CD14-positive monocyte (primary cell): ENCODE data around the gene DDX6. TPM values are rescaled to one million over a fixed set of nuclear protein-coding genes. Genes with fewer than 3 reads are reported as not detected.

ENCODE experiments used
- DNase-seq, 3 donors: peaks; one replicate each; pipeline ENCODE4 v3.0.0-alpha.2; 2011 to 2022
- H2AFZ ChIP-seq: 2 replicates; pipeline ENCODE4 v1.6.0; 2012; ENCODE audit warnings: mild to moderate bottlenecking, low read depth, low read length, inconsistent platforms; ENCODE audit not compliant: insufficient read depth, poor library complexity, severe bottlenecking
- H3K27ac ChIP-seq, 2 donors: 1 replicate in 1 of 2; 2 replicates in 1 of 2; pipeline ENCODE4 v1.5.1; 2012 to 2013; ENCODE audit warnings: low read length in 2 of 2, control low read depth in 1 of 2, inconsistent platforms in 1 of 2, low read depth in 1 of 2, mild to moderate bottlenecking in 1 of 2
- H3K27me3 ChIP-seq, 2 donors: one replicate each; pipeline versions ENCODE4 v1.6.0 to v1.6.1; 2011 to 2013; ENCODE audit warnings: low read length in 2 of 2; ENCODE audit not compliant: control insufficient read depth in 2 of 2, insufficient read depth in 2 of 2
- H3K36me3 ChIP-seq, 2 donors: replicated peaks in 1 of 2; 1 replicate in 1 of 2; 2 replicates in 1 of 2; pipeline versions ENCODE4 v1.5.1 to v1.6.1; 2012 to 2013; ENCODE audit warnings: low read length in 2 of 2, control low read depth in 1 of 2, inconsistent platforms in 1 of 2, mild to moderate bottlenecking in 1 of 2; ENCODE audit not compliant: insufficient read depth in 2 of 2, control insufficient read depth in 1 of 2
- H3K4me1 ChIP-seq, 2 donors: 1 replicate in 1 of 2; 2 replicates in 1 of 2; pipeline versions ENCODE4 v1.5.1 to v1.6.1; 2012 to 2013; ENCODE audit warnings: low read length in 2 of 2, control low read depth in 1 of 2, inconsistent platforms in 1 of 2, mild to moderate bottlenecking in 1 of 2, moderate library complexity in 1 of 2; ENCODE audit not compliant: insufficient read depth in 2 of 2, control insufficient read depth in 1 of 2
- H3K4me2 ChIP-seq: replicated peaks from 2 replicates; pipeline ENCODE3; 2012; ENCODE audit warnings: low read length, moderate library complexity, mild to moderate bottlenecking; ENCODE audit not compliant: poor library complexity, severe bottlenecking; ENCODE audit errors: extremely low read depth
- H3K4me3 ChIP-seq, 3 experiments: fragments of 200-600 bp in 1 of 3; sonication (generic) in 1 of 3; replicated peaks in 1 of 3; 1 replicate in 2 of 3; 2 replicates in 1 of 3; pipeline ENCODE4 v1.5.1; 2011 to 2013; ENCODE audit warnings: low read length in 3 of 3, mild to moderate bottlenecking in 3 of 3, control low read depth in 2 of 3, low read depth in 2 of 3, inconsistent platforms in 1 of 3, moderate library complexity in 1 of 3
- H3K79me2 ChIP-seq: 2 replicates; pipeline ENCODE4 v1.6.0; 2012; ENCODE audit warnings: mild to moderate bottlenecking, control low read depth, inconsistent platforms, low read length, moderate library complexity; ENCODE audit not compliant: insufficient read depth
- H3K9ac ChIP-seq: 2 replicates; pipeline ENCODE4 v1.6.0; 2017; ENCODE audit warnings: low read length, mild to moderate bottlenecking; ENCODE audit not compliant: insufficient read depth, poor library complexity, severe bottlenecking
- H3K9me3 ChIP-seq, 2 donors: replicated peaks in 1 of 2; 1 replicate in 1 of 2; 2 replicates in 1 of 2; pipeline versions ENCODE4 v1.5.1 to v1.6.1; 2012 to 2013; ENCODE audit warnings: low read length in 2 of 2, control low read depth in 1 of 2; ENCODE audit not compliant: control insufficient read depth in 1 of 2, insufficient read depth in 1 of 2
- H4K20me1 ChIP-seq: 2 replicates; pipeline ENCODE4 v1.6.0; 2012; ENCODE audit warnings: mild to moderate bottlenecking, low read length, control low read depth, moderate library complexity; ENCODE audit not compliant: insufficient read depth
- H3K27ac Mint-ChIP-seq, 7 donors: one replicate each; pipeline ENCODE4 v1.8.0; 2020; ENCODE audit warnings: mild to moderate bottlenecking in 7 of 7, mixed read lengths in 7 of 7, moderate library complexity in 6 of 7, inconsistent platforms in 2 of 7
- H3K27me3 Mint-ChIP-seq, 3 donors: one replicate each; pipeline ENCODE4 v1.8.0; 2021 to 2022; ENCODE audit warnings: low read depth in 3 of 3, mild to moderate bottlenecking in 3 of 3, mixed read lengths in 3 of 3, moderate library complexity in 3 of 3, inconsistent platforms in 1 of 3
- H3K36me3 Mint-ChIP-seq, 2 donors: one replicate each; pipeline ENCODE4 v1.8.0; 2020; ENCODE audit warnings: mixed read lengths in 2 of 2, inconsistent platforms in 1 of 2, mild to moderate bottlenecking in 1 of 2
- H3K4me1 Mint-ChIP-seq: one replicate; pipeline ENCODE4 v1.8.0; 2020; ENCODE audit warnings: mild to moderate bottlenecking, mixed read lengths
- H3K4me3 Mint-ChIP-seq, 2 donors: one replicate each; pipeline ENCODE4 v1.8.0; 2020; ENCODE audit warnings: mild to moderate bottlenecking in 2 of 2, mixed read lengths in 2 of 2, moderate library complexity in 1 of 2
- H3K9me3 Mint-ChIP-seq, 7 donors: one replicate each; pipeline ENCODE4 v1.8.0; 2020 to 2022; ENCODE audit warnings: mixed read lengths in 7 of 7, mild to moderate bottlenecking in 6 of 7, moderate library complexity in 6 of 7, inconsistent platforms in 2 of 7
- CTCF ChIP-seq: fragments of 200-600 bp; IDR thresholded peaks from one replicate; pipeline ENCODE4 v1.8.0; 2022; ENCODE audit warnings: antibody characterized with exemption, mild to moderate bottlenecking
- WGBS: methylation state at CpG from one replicate; pipeline ENCODE4 v1.1.5; 2013; ENCODE audit warnings: missing lambda C conversion rate; ENCODE audit not compliant: insufficient coverage; 5-methylcytosine and 5-hydroxymethylcytosine counted together
- intact Hi-C, 2 donors: fragments of 100-400 bp; cut with micrococcal nuclease; formaldehyde crosslinking; loops; one replicate each; pipeline versions ENCODE4 v1.15.0 to v1.15.1; 2023
- polyA plus RNA-seq, 3 donors: library from polyadenylated mRNA; depleted of rRNA in 1 of 3; unstranded in 2 of 3; stranded (reverse) in 1 of 3; fragments of 300-500 nt in 2 of 3; fragments of >200 nt in 1 of 3; fragmentation: Illumina TruSeq in 2 of 3; gene quantifications; 1 replicate in 2 of 3; 2 replicates in 1 of 3; pipeline ENCODE4 v1.2.3, GENCODE V29; 2012 to 2021

DDX6 gene
- polyA plus RNA-seq, 3 donors: 17.8 to 31.9 (median 28.0) TPM

DNA sequence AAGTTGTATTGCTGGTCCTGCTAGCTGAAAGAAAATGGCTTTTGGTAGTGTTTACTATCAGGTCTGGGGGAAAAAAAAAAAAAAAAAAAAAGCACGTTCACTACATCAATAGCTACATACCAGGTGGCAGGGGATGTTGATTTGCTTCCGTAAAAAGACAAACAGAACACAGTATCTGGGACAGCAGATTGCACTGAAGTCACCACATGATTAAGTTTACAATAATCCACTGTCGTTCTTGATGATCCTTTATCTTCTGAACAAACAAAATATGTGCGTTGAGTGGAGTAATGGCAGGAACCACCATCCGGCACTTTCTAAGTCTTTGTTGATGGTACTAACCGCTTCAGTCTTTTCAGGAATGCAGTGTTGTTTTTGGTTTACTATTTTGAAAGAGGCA, 48.7 kb downstream of the DDX6 start:
- no peak overlapping the region for H3K4me2 ChIP-seq
- Mint-ChIP-seq H3K4me3 (no peak overlapping the region), H3K27ac (no peak overlapping the region)

DNA sequence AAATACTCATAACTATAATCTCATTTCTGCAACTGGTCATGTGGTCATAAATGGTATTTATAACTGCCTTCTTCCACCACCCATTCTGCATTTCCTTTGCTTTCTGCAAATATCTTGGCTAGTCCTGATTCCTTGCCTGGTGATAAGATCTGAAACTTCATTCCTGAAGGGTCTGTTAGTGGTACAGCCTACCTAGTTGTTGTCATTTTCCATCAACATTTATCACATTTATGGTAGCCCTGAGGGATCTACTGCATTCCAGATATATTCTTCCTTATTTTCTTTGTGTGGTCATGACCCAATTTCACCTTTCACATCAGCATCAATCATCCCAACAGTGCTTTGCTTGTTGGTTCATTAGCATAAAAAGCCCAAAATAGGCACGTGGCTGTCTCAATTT, 50.1 kb downstream of the DDX6 start:
- 0% methylated on average over 1 of the region's 1 CpG for WGBS
- DNase-seq: no peak
- no peaks in the 10 kb centered on the region for H3K36me3 ChIP-seq
- H3K9me3 Mint-ChIP-seq: peaks cover 0 to 6% (median 2%) of the 10 kb centered on the region in 7 donors
- H3K79me2 ChIP-seq: no peaks in the 10 kb centered on the region
- H4K20me1 ChIP-seq: no peaks in the 10 kb centered on the region
- H3K27ac Mint-ChIP-seq: no peak overlapping the region
- H3K9ac ChIP-seq: no peak overlapping the region
- no peak for TF ChIP-seq CTCF
- no peaks in the 10 kb centered on the region for H3K9me3 ChIP-seq
- intact Hi-C loops: no loop called here
- peaks cover 11% of the 10 kb centered on the region for H3K4me1 Mint-ChIP-seq
- H3K4me1 ChIP-seq: peaks cover 10 to 12% of the 10 kb centered on the region in 2 donors
- peaks cover 0 to 1% (median 0%) of the 10 kb centered on the region in 3 donors for H3K27me3 Mint-ChIP-seq
- no peaks in the 10 kb centered on the region for H3K36me3 Mint-ChIP-seq
- H3K27me3 ChIP-seq: no peaks in the 10 kb centered on the region
- no peak overlapping the region for H2AFZ ChIP-seq
- no peak overlapping the region for H3K4me3 Mint-ChIP-seq
- H3K27ac ChIP-seq: no peak overlapping the region
- no peak overlapping the region for H3K4me2 ChIP-seq
- H3K4me3 ChIP-seq: no peak overlapping the region

More for the DNA sequence above, 48.7 kb downstream of the DDX6 start:
- Histone ChIP-seq H3K4me1 (peaks cover 10 to 12% of the 10 kb centered on the region in 2 donors), H2AFZ (no peak overlapping the region), H3K79me2 (no peaks in the 10 kb centered on the region), H3K27me3 (no peaks in the 10 kb centered on the region), H3K4me3 (no peak overlapping the region), H3K9ac (no peak overlapping the region), H3K9me3 (no peaks in the 10 kb centered on the region), H3K36me3 (no peaks in the 10 kb centered on the region), H3K27ac (no peak overlapping the region), H4K20me1 (peaks cover under 1% of the 10 kb centered on the region)
- no peaks in the 10 kb centered on the region for H3K36me3 Mint-ChIP-seq
- WGBS: no CpG with 5 or more reads among the region's 6 CpGs
- peaks cover 11% of the 10 kb centered on the region for H3K4me1 Mint-ChIP-seq
- H3K27me3 Mint-ChIP-seq: peaks cover 0 to 4% (median 0%) of the 10 kb centered on the region in 3 donors
- no peak for TF ChIP-seq CTCF
- DNase-seq: no peak
- intact Hi-C loops: no loop called here
- H3K9me3 Mint-ChIP-seq: peaks cover 0 to 6% (median 2%) of the 10 kb centered on the region in 7 donors
